ENCODE data around the gene SLC35F3.
A peak's percentile ranks its signal among the peaks of the same experiment; 100 is the strongest.
"Not testable (repeated sequence)": the region's sequence is repeated elsewhere in the genome, so short reads cannot be mapped to it uniquely, and the experiment has no call there.

SLC35F3 gene

GRCh38 chr1:234235434-234235881 is 331.0 kb downstream of the SLC35F3 start:
- no peak overlapping the region for H3K4me3 ChIP-seq (ENCODE audit: low read length)
- no peak overlapping the region for H3K9ac ChIP-seq (ENCODE audit: low read length)
- no peak overlapping the region for H3K27ac ChIP-seq (ENCODE audit: low read length)
- no peaks in the 10 kb centered on the region for H3K36me3 ChIP-seq (ENCODE audit: control insufficient read depth, low read depth, low read length)
- H3K27me3 ChIP-seq (ENCODE audit: control insufficient read depth, insufficient read depth, low read length) = no peaks in the 10 kb centered on the region
- no peaks in the 10 kb centered on the region for H3K9me3 ChIP-seq (ENCODE audit: control insufficient read depth, low read depth, low read length)
- peaks cover 4% of the 10 kb centered on the region for H3K4me1 ChIP-seq (ENCODE audit: control insufficient read depth, low read depth, low read length)

DNA sequence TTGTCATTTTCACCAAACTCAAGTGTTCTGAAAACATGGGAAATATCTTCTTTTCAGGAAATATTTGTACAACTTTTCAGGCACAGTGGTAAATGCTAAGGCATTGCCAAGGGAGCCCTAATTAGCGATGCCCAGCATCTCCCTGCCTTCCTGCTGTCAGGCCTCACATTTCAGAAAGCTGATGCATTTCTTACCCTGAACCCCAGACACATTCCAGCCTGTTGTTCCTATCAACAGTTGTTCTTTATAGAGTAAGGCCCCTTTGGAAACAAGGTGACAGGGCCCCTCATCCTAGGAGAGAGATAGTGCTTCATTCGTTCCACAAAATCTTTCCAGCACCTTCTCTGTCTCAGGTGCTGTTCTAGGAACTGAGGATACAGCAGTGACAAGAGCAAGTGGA is 332.9 kb downstream of the SLC35F3 start:
- Histone ChIP-seq H3K9ac (ENCODE audit: low read length) (no peak overlapping the region), H3K4me3 (ENCODE audit: low read length) (no peak overlapping the region), H3K27me3 (ENCODE audit: control insufficient read depth, insufficient read depth, low read length) (no peaks in the 10 kb centered on the region), H3K27ac (ENCODE audit: low read length) (no peak overlapping the region), H3K36me3 (ENCODE audit: control insufficient read depth, low read depth, low read length) (no peaks in the 10 kb centered on the region), H3K9me3 (ENCODE audit: control insufficient read depth, low read depth, low read length) (no peaks in the 10 kb centered on the region), H3K4me1 (ENCODE audit: control insufficient read depth, low read depth, low read length) (no peaks in the 10 kb centered on the region)

DNA sequence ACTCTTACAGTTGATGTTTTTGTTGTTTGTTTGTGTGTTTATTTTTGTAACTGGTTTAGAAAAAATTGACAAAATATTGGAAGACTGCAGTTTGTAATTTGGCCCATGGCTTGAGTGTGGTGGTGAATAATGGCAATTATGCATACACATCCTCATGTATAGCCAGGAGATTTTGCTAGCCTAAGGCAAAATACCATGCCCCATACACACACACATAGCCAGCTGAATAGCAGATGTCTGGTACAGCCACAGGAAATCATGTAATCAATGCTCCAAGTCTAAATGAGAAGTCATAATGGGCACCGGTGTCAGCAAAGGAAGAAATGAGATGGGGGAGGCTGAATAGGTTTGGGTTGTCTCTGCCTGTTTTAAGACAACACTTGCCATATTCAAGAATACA is 333.6 kb downstream of the SLC35F3 start:
- no peak overlapping the region for H3K27ac ChIP-seq (ENCODE audit: low read length)
- H3K9me3 ChIP-seq (ENCODE audit: control insufficient read depth, low read depth, low read length) = no peaks in the 10 kb centered on the region
- H3K27me3 ChIP-seq (ENCODE audit: control insufficient read depth, insufficient read depth, low read length) = no peaks in the 10 kb centered on the region
- no peaks in the 10 kb centered on the region for H3K36me3 ChIP-seq (ENCODE audit: control insufficient read depth, low read depth, low read length)
- H3K9ac ChIP-seq (ENCODE audit: low read length) = no peak overlapping the region
- H3K4me1 ChIP-seq (ENCODE audit: control insufficient read depth, low read depth, low read length) = no peaks in the 10 kb centered on the region
- H3K4me3 ChIP-seq (ENCODE audit: low read length) = no peak overlapping the region

DNA sequence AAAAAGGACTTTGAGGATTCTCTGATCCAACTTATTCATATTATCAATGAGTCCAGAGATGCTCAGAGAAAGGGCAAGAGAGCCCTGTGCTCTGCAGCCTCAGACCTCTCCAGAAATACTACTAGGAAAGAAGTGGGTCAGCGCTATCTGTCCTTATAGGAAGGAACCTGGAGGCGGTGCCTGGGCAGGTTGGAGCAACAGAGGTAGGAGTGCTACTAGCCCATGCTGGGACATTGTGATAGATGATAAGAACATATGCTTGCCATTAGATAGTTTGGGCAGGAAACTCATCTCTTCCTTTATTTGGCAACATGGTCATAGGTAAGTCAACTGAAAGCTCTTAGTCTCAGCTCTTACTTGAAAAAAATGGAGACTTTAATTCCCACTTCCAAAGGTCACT is 335.0 kb downstream of the SLC35F3 start:
- H3K4me1 ChIP-seq (ENCODE audit: control insufficient read depth, low read depth, low read length) = no peaks in the 10 kb centered on the region
- H3K9me3 ChIP-seq (ENCODE audit: control insufficient read depth, low read depth, low read length) = no peaks in the 10 kb centered on the region
- H3K9ac ChIP-seq (ENCODE audit: low read length) = no peak overlapping the region
- H3K36me3 ChIP-seq (ENCODE audit: control insufficient read depth, low read depth, low read length) = no peaks in the 10 kb centered on the region
- H3K4me3 ChIP-seq (ENCODE audit: low read length) = no peak overlapping the region
- H3K27ac ChIP-seq (ENCODE audit: low read length) = no peak overlapping the region
- H3K27me3 ChIP-seq (ENCODE audit: control insufficient read depth, insufficient read depth, low read length) = no peaks in the 10 kb centered on the region

DNA sequence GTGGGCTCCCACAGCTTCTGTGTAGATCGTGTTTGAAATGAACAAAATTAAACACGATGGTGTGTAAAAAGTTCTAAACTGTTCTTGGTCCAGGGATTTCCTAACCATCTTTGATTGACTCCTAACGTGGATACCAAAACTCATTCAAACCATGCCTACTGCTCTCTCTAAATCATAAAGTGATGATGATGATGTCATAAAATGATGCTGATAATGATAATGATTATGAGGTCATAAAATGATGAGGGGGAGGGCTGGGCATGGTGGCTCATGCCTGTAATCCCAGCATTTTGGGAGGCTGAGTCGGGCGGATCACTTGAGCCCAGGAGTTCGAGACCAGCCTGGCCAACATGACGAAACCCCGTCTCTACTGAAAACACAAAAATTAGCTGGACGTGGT is 335.5 kb downstream of the SLC35F3 start:
- Histone ChIP-seq H3K9me3 (ENCODE audit: control insufficient read depth, low read depth, low read length) (no peaks in the 10 kb centered on the region), H3K9ac (ENCODE audit: low read length) (no peak overlapping the region), H3K4me1 (ENCODE audit: control insufficient read depth, low read depth, low read length) (no peaks in the 10 kb centered on the region), H3K27ac (ENCODE audit: low read length) (no peak overlapping the region), H3K36me3 (ENCODE audit: control insufficient read depth, low read depth, low read length) (no peaks in the 10 kb centered on the region), H3K4me3 (ENCODE audit: low read length) (no peak overlapping the region), H3K27me3 (ENCODE audit: control insufficient read depth, insufficient read depth, low read length) (no peaks in the 10 kb centered on the region)

GRCh38 chr1:234240680-234241079 is 336.2 kb downstream of the SLC35F3 start:
- H3K27me3 ChIP-seq (ENCODE audit: control insufficient read depth, insufficient read depth, low read length) = no peaks in the 10 kb centered on the region
- H3K36me3 ChIP-seq (ENCODE audit: control insufficient read depth, low read depth, low read length) = no peaks in the 10 kb centered on the region
- H3K27ac ChIP-seq (ENCODE audit: low read length) = no peak overlapping the region
- no peak overlapping the region for H3K9ac ChIP-seq (ENCODE audit: low read length)
- H3K4me3 ChIP-seq (ENCODE audit: low read length) = no peak overlapping the region
- H3K4me1 ChIP-seq (ENCODE audit: control insufficient read depth, low read depth, low read length) = no peaks in the 10 kb centered on the region
- H3K9me3 ChIP-seq (ENCODE audit: control insufficient read depth, low read depth, low read length) = no peaks in the 10 kb centered on the region

- no peaks in the 10 kb centered on the region for H3K36me3 ChIP-seq (ENCODE audit: control insufficient read depth, low read depth, low read length)
- no peak overlapping the region for H3K4me3 ChIP-seq (ENCODE audit: low read length)
- H3K4me1 ChIP-seq (ENCODE audit: control insufficient read depth, low read depth, low read length) = no peaks in the 10 kb centered on the region
- no peak overlapping the region for H3K9ac ChIP-seq (ENCODE audit: low read length)
- no peak overlapping the region for H3K27ac ChIP-seq (ENCODE audit: low read length)
- H3K9me3 ChIP-seq (ENCODE audit: control insufficient read depth, low read depth, low read length) = no peaks in the 10 kb centered on the region
- H3K27me3 ChIP-seq (ENCODE audit: control insufficient read depth, insufficient read depth, low read length) = no peaks in the 10 kb centered on the region
Observed at GRCh38 chr1:234241941-234242490, 337.5 kb downstream of the SLC35F3 start.

GRCh38 chr1:234243521-234244260 is 339.2 kb downstream of the SLC35F3 start:
- no peak overlapping the region for H3K9ac ChIP-seq (ENCODE audit: low read length)
- H3K4me3 ChIP-seq (ENCODE audit: low read length) = no peak overlapping the region
- H3K36me3 ChIP-seq (ENCODE audit: control insufficient read depth, low read depth, low read length) = no peaks in the 10 kb centered on the region
- H3K4me1 ChIP-seq (ENCODE audit: control insufficient read depth, low read depth, low read length) = no peaks in the 10 kb centered on the region
- no peaks in the 10 kb centered on the region for H3K9me3 ChIP-seq (ENCODE audit: control insufficient read depth, low read depth, low read length)
- no peaks in the 10 kb centered on the region for H3K27me3 ChIP-seq (ENCODE audit: control insufficient read depth, insufficient read depth, low read length)
- no peak overlapping the region for H3K27ac ChIP-seq (ENCODE audit: low read length)

- Histone ChIP-seq H3K9me3 (ENCODE audit: control insufficient read depth, low read depth, low read length) (no peaks in the 10 kb centered on the region), H3K27ac (ENCODE audit: low read length) (no peak overlapping the region), H3K4me3 (ENCODE audit: low read length) (no peak overlapping the region), H3K4me1 (ENCODE audit: control insufficient read depth, low read depth, low read length) (no peaks in the 10 kb centered on the region), H3K9ac (ENCODE audit: low read length) (no peak overlapping the region), H3K27me3 (ENCODE audit: control insufficient read depth, insufficient read depth, low read length) (no peaks in the 10 kb centered on the region), H3K36me3 (ENCODE audit: control insufficient read depth, low read depth, low read length) (no peaks in the 10 kb centered on the region)
Observed at GRCh38 chr1:234244482-234244881, 340.0 kb downstream of the SLC35F3 start.

GRCh38 chr1:234246638-234247116 is 342.2 kb downstream of the SLC35F3 start:
- H3K36me3 ChIP-seq (ENCODE audit: control insufficient read depth, low read depth, low read length) = no peaks in the 10 kb centered on the region
- no peaks in the 10 kb centered on the region for H3K9me3 ChIP-seq (ENCODE audit: control insufficient read depth, low read depth, low read length)
- no peak overlapping the region for H3K4me3 ChIP-seq (ENCODE audit: low read length)
- H3K9ac ChIP-seq (ENCODE audit: low read length) = no peak overlapping the region
- H3K4me1 ChIP-seq (ENCODE audit: control insufficient read depth, low read depth, low read length) = peaks cover 9% of the 10 kb centered on the region
- no peaks in the 10 kb centered on the region for H3K27me3 ChIP-seq (ENCODE audit: control insufficient read depth, insufficient read depth, low read length)
- no peak overlapping the region for H3K27ac ChIP-seq (ENCODE audit: low read length)

DNA sequence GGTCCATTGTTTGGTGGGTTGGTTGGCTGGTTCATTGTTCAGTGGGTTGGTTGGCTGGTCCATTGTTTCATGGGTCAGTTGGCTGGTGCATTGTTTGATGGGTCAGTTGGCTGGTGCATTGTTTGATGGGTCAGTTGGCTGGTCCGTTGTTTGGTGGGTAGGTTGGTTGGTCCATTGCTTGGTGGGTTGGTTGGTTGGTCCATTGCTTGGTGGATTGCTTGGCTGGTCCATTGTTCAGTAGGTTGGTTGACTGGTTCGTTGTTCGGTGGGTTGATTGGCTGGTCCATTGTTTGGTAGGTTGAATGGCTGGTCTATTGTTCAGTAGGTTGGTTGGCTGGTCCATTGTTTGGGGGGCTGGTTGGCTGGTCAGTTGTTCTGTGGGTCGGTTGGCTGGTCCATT is 343.3 kb downstream of the SLC35F3 start:
- peaks cover 10% of the 10 kb centered on the region for H3K4me1 ChIP-seq (ENCODE audit: control insufficient read depth, low read depth, low read length)
- not testable (repeated sequence) for H3K27me3 ChIP-seq (ENCODE audit: control insufficient read depth, insufficient read depth, low read length); H3K4me3 ChIP-seq (ENCODE audit: low read length); H3K36me3 ChIP-seq (ENCODE audit: control insufficient read depth, low read depth, low read length); H3K9ac ChIP-seq (ENCODE audit: low read length); H3K27ac ChIP-seq (ENCODE audit: low read length); H3K9me3 ChIP-seq (ENCODE audit: control insufficient read depth, low read depth, low read length)

DNA sequence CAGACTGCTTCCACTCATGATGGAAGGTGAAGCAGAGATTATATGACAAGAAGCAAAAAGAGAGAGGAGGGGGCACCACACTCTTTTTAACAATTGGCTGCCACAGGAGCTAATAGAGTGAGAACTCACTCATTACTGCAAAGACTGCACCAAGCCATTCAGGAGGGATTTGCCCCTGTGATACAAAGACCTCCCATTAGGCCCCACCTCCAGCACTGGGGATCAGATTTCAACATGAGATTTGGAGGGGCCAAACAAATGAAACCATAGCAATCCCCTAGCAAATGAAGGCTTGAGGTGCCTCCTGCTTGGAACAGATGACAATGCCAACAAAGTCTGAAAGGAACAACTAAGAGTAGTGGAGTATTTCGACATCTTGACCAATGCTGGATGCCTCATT is 346.3 kb downstream of the SLC35F3 start:
- Histone ChIP-seq H3K9ac (ENCODE audit: low read length) (peak overlapping the region; percentile 14), H3K4me3 (ENCODE audit: low read length) (peak overlapping the region; percentile 6), H3K4me1 (ENCODE audit: control insufficient read depth, low read depth, low read length) (peaks cover 10% of the 10 kb centered on the region), H3K27me3 (ENCODE audit: control insufficient read depth, insufficient read depth, low read length) (no peaks in the 10 kb centered on the region), H3K36me3 (ENCODE audit: control insufficient read depth, low read depth, low read length) (no peaks in the 10 kb centered on the region), H3K27ac (ENCODE audit: low read length) (peak overlapping the region; percentile 76), H3K9me3 (ENCODE audit: control insufficient read depth, low read depth, low read length) (no peaks in the 10 kb centered on the region)
